K562 (cell line): Measurements from ENCODE around the gene DKC1. TPM values are rescaled to one million over a fixed set of nuclear protein-coding genes. Genes with fewer than 3 reads are reported as not detected.

Experiments used
- ATAC-seq: fragments of 200-7000 bp; cut with Tn5 transposase; 3 replicates; pipeline ENCODE4 v1.9.1; 2020; ENCODE audit warnings: moderate library complexity
- BruUV-seq: library from RNA; stranded (reverse); fragments of 400-500 nt; replicated peaks from 2 replicates; lab custom pipeline; 2021; lab: Mats Ljungman, UMichigan
- CTCF ChIA-PET: fragments of 300-600 bp; formaldehyde crosslinking; extraction: SDS; loops from one replicate; lab custom pipeline; 2021; ENCODE audit warnings: low intra/inter-chr PET ratio; lab: Yijun Ruan, JAX
- POLR2A ChIA-PET: fragments of 300-600, 350-650 bp; sonication (Branson Sonifier 250); formaldehyde crosslinking; extraction: SDS; loops from one replicate; lab custom pipeline; 2021; ENCODE audit warnings: antibody characterized with exemption, inconsistent platforms; lab: Yijun Ruan, JAX
- DNase-seq, 4 experiments: peaks; one replicate each; pipeline versions ENCODE4 v3.0.0 to v3.0.0-alpha.2; 2011 to 2018; ENCODE audit warnings: low spot score in 3 of 4, mixed read lengths in 3 of 4; ENCODE audit errors: extremely low read depth in 1 of 4
- FAIRE-seq: peaks from 2 replicates; lab custom pipeline; 2011; peaks lifted over from hg19 to GRCh38; lab: Jason Lieb, UNC
- H2AFZ ChIP-seq: 2 replicates; pipeline ENCODE4 v1.6.0; 2011; ENCODE audit warnings: low read depth, low read length, control low read depth, inconsistent platforms
- H3K27ac ChIP-seq: fragments of 200-600 bp; 3 replicates; pipeline ENCODE4 v1.8.0; 2011; ENCODE audit warnings: low read depth, mild to moderate bottlenecking, control low read depth, inconsistent platforms, low read length, moderate library complexity, mixed read lengths; ENCODE audit errors: extremely low read depth
- H3K27me3 ChIP-seq, 2 experiments: fragments of 300-600 bp in 1 of 2; 2 replicates in 1 of 2; 3 replicates in 1 of 2; pipeline versions ENCODE4 v1.6.0 to v1.8.0; 2011; ENCODE audit warnings: inconsistent platforms in 2 of 2, low read length in 2 of 2, mild to moderate bottlenecking in 1 of 2, mixed read lengths in 1 of 2, moderate library complexity in 1 of 2; ENCODE audit not compliant: control insufficient read depth in 2 of 2, insufficient read depth in 2 of 2
- H3K36me3 ChIP-seq: fragments of 300-600 bp; 3 replicates; pipeline ENCODE4 v1.8.0; 2011; ENCODE audit warnings: mild to moderate bottlenecking, low read length, inconsistent platforms; ENCODE audit not compliant: control insufficient read depth, insufficient read depth
- H3K4me1 ChIP-seq, 2 experiments: fragments of 200-600 bp in 1 of 2; replicated peaks in 1 of 2; 2 replicates in 1 of 2; 3 replicates in 1 of 2; pipeline versions ENCODE4 v1.5.1 to v1.8.0; 2011; ENCODE audit warnings: inconsistent platforms in 2 of 2, low read length in 2 of 2, mild to moderate bottlenecking in 1 of 2, mixed read lengths in 1 of 2, moderate library complexity in 1 of 2; ENCODE audit not compliant: control insufficient read depth in 2 of 2, insufficient read depth in 2 of 2
- H3K4me2 ChIP-seq: 2 replicates; pipeline ENCODE4 v1.6.1; 2011; ENCODE audit warnings: low read length, control low read depth, inconsistent platforms, mixed read lengths; ENCODE audit not compliant: insufficient read depth
- H3K4me3 ChIP-seq: fragments of 200-600 bp; sonication (generic), shearing (Covaris generic); 2 replicates; pipeline ENCODE4 v1.5.1; 2016; ENCODE audit warnings: control low read depth, inconsistent platforms
- H3K79me2 ChIP-seq: fragments of 200-600 bp; 3 replicates; pipeline ENCODE4 v1.8.0; 2011; ENCODE audit warnings: low read length, inconsistent platforms; ENCODE audit not compliant: control insufficient read depth, insufficient read depth
- H3K9ac ChIP-seq, 2 experiments: 2 replicates each; pipeline versions ENCODE4 v1.6.0 to v1.6.1; 2011; ENCODE audit warnings: low read depth in 2 of 2, low read length in 2 of 2, control low read depth in 1 of 2, inconsistent platforms in 1 of 2, mild to moderate bottlenecking in 1 of 2, mixed read lengths in 1 of 2; ENCODE audit not compliant: insufficient read depth in 1 of 2
- H3K9me1 ChIP-seq: one replicate; pipeline ENCODE4 v1.6.0; 2011; ENCODE audit warnings: inconsistent platforms, mild to moderate bottlenecking, low read length, moderate library complexity; ENCODE audit not compliant: control insufficient read depth, insufficient read depth
- H3K9me3 ChIP-seq: replicated peaks from 2 replicates; pipeline ENCODE4 v1.5.1; 2011; ENCODE audit warnings: low read depth, low read length, inconsistent platforms; ENCODE audit not compliant: control insufficient read depth, insufficient read depth
- H4K20me1 ChIP-seq: replicated peaks from 2 replicates; pipeline ENCODE4 v1.6.1; 2011; ENCODE audit warnings: low read length, inconsistent platforms, mixed read lengths; ENCODE audit not compliant: control insufficient read depth, insufficient read depth
- CHCHD3 ChIP-seq: fragments of 250-450 bp; sonication (Bioruptor Pico); IDR thresholded peaks from 2 replicates; pipeline ENCODE4 v2.1.2; 2022; ENCODE audit warnings: mild to moderate bottlenecking
- GTF2F1 ChIP-seq: IDR thresholded peaks from 2 replicates; pipeline ENCODE4 v1.6.1; 2011; ENCODE audit warnings: low read depth, low read length, improper control_type of control experiment
- HDAC2 ChIP-seq: fragments of 450-650 bp; IDR thresholded peaks from 2 replicates; pipeline ENCODE4 v1.6.1; 2016; ENCODE audit warnings: mild to moderate bottlenecking
- KAT8 ChIP-seq: fragments of 450-650 bp; IDR thresholded peaks from 2 replicates; pipeline ENCODE4 v1.6.1; 2016; ENCODE audit warnings: low read depth, mild to moderate bottlenecking
- NUFIP1 ChIP-seq: fragments of 450-650 bp; IDR thresholded peaks from 2 replicates; pipeline ENCODE4 v1.6.1; 2018; ENCODE audit not compliant: partially characterized antibody
- SRSF7 ChIP-seq: fragments of 200-400 bp; formaldehyde crosslinking; optimal IDR thresholded peaks from 2 replicates; pipeline ENCODE3; 2017; ENCODE audit warnings: mild to moderate bottlenecking, low read depth, low read length
- ZNF23 ChIP-seq: fragments of 250-450 bp; sonication (Bioruptor Pico); IDR thresholded peaks from 2 replicates; pipeline ENCODE4 v1.4.0; 2020; ENCODE audit warnings: mild to moderate bottlenecking
- WGBS: fragments of 100-300 bp; shearing (Covaris generic); methylation state at CpG from one replicate; pipeline ENCODE4 v1.1.6; 2016; ENCODE audit warnings: low coverage, mixed read lengths; ENCODE audit not compliant: insufficient coverage; ENCODE audit errors: missing lambda C conversion rate; 5-methylcytosine and 5-hydroxymethylcytosine counted together
- in situ Hi-C: fragments of 300-500 bp; cut with MboI; formaldehyde crosslinking; loops from 4 replicates; pipeline ENCODE4 v1.15.0; 2018; ENCODE audit warnings: inconsistent platforms, mixed read lengths
- intact Hi-C: fragments of 100-400 bp; cut with micrococcal nuclease; formaldehyde crosslinking; loops from 2 replicates; pipeline ENCODE4 v1.14.2; 2022
- polyA plus RNA-seq, 8 experiments: library from polyadenylated mRNA; depleted of rRNA in 4 of 8; stranded (reverse) in 5 of 8; unstranded in 3 of 8; fragments of >200 nt; fragmentation: Nextera tagmentation in 2 of 8; fragmentation: Illumina TruSeq in 1 of 8; extraction: Ambion mirVana in 2 of 8; extraction: Trizol in 1 of 8; gene quantifications; 2 replicates each; pipeline versions ENCODE4 v1.2.1 to v1.2.3, GENCODE V29; 2011 to 2014; ENCODE audit warnings: inconsistent platforms in 1 of 8, missing spikeins in 1 of 8
- total RNA-seq, 7 experiments: library from RNA; depleted of rRNA in 6 of 7; stranded (reverse); fragments of >200 nt in 6 of 7; fragmentation: Illumina TruSeq in 2 of 7; extraction: Trizol in 2 of 7; gene quantifications; 2 replicates each; pipeline versions ENCODE4 v1.2.1 to v1.2.3, GENCODE V29; 2011 to 2021; ENCODE audit warnings: low replicate concordance in 1 of 7
- TF ChIP-seq, protein P1 (sequence below), 2 experiments: fragments of 450-650 bp in 1 of 2; sonication (generic) in 1 of 2; formaldehyde crosslinking; conservative IDR thresholded peaks; 2 replicates each; pipeline versions ENCODE4 v1.4.0 to v1.8.1; 2020 to 2022; ENCODE audit warnings: mild to moderate bottlenecking in 1 of 2, missing genetic modification reagents in 1 of 2

The DKC1 gene
- total and polyA plus RNA-seq, 9 of the 15 experiments (the other 6 are each of a cell fraction or from before 2014, with no cell fraction given), result 205 to 313 (median 219) TPM

DNA sequence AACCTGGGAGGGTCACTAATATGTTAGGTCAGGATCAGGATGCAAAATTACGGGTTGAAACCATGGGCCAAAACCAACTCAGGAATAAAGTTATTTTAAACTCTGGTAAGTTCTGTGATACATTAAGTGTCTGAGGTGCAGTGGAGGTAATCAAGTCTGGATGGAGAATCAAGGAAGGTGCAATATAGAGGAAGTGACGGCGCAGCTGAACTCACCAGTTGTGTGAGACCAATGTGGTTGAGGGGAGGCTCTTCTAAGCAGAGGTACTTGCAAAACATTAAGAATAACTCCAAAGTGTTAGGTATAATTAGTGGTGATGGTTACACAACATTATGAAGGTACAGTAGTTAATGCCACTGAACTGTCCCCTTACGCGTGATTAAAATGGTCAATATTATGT is 31.5 kb upstream of the DKC1 start:
- no peak for FAIRE-seq

DNA sequence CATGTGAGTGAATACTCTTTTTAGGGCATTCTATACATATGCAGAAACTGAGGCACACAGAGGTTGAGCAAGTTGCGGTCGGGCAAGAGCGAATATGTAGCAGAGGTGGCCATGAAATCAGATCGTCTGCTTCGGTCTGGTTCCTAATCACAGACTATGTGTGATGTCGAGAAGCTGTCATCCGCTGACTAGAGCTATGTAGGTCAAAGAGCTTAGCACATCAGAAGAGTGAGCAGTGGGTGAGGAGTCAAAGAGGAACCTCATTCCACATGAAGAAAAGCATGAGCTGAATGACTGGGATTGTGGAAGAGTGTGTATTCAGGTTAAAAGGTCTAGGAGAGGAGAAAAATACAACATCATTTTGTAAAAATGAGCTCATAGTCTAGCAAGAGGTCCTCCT is 30.8 kb upstream of the DKC1 start:
- POLR2A ChIA-PET, result interaction anchor here (0.7 to 1.1 kb wide), 5 partner anchors 9 to 927 kb away, joined by 3 to 4 read pairs (median 3); partner anchors contain the start of gene MPP1

More for the DNA sequence above, 31.5 kb upstream of the DKC1 start:
- no peak for DNase-seq
- Histone ChIP-seq H2AFZ (no peak overlapping the region), H3K9me1 (no peaks in the 10 kb centered on the region), H3K36me3 (peaks cover 20% of the 10 kb centered on the region), H3K27ac (no peak overlapping the region), H3K79me2 (peaks cover 82% of the 10 kb centered on the region), H3K4me3 (no peak overlapping the region), H3K9ac (no peak overlapping the region), H3K4me1 (peaks cover 4 to 38% of the 10 kb centered on the region in 2 experiments; a peak in 4 of 5 replicates), H4K20me1 (0 out of 2 replicates have a peak, but pooled peaks cover 4% of the 10 kb centered on the region), H3K4me2 (no peak overlapping the region), H3K27me3 (no peaks in the 10 kb centered on the region), H3K9me3 (no peaks in the 10 kb centered on the region)
- no TSS peak for BruUV-seq
- no peak for ATAC-seq
- ChIA-PET CTCF (no interaction called here), POLR2A (interaction anchor here (0.8 to 2.0 kb wide), 3 partner anchors 10 to 74 kb away, joined by 3 to 7 read pairs (median 4); partner anchors contain the start of gene MPP1)
- 93% methylated on average over 5 of the region's 5 CpGs for WGBS
- intact Hi-C loops, result no loop called here
- in situ Hi-C loops, result loop anchor here (25.0 kb wide), 1 partner anchor 144 kb away; the partner anchor contains the start of gene CTAG1A
- TF ChIP-seq KAT8, result no peak
- no peak for TF ChIP-seq HDAC2
- no peak for TF ChIP-seq SRSF7
- no peak for TF ChIP-seq CHCHD3
- TF ChIP-seq, protein P1, sequence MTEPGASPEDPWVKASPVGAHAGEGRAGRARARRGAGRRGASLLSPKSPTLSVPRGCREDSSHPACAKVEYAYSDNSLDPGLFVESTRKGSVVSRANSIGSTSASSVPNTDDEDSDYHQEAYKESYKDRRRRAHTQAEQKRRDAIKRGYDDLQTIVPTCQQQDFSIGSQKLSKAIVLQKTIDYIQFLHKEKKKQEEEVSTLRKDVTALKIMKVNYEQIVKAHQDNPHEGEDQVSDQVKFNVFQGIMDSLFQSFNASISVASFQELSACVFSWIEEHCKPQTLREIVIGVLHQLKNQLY (CRISPR knock-in tag; conservative IDR thresholded peaks at IDR 0.05), result no peak

More for the DNA sequence above, 30.8 kb upstream of the DKC1 start:
- H3K4me2 ChIP-seq, result no peak overlapping the region
- H3K9me3 ChIP-seq, result no peaks in the 10 kb centered on the region
- in situ Hi-C loops, result loop anchor here (25.0 kb wide), 1 partner anchor 145 kb away; the partner anchor contains the start of gene CTAG1A
- 0 out of 2 replicates have a peak, but pooled peaks cover 4% of the 10 kb centered on the region for H4K20me1 ChIP-seq
- no peak for FAIRE-seq
- no peaks in the 10 kb centered on the region for H3K27me3 ChIP-seq
- H3K27ac ChIP-seq, result no peak overlapping the region
- TF ChIP-seq GTF2F1 (no peak), NUFIP1 (no peak), ZNF23 (no peak)
- TF ChIP-seq, all 486 proteins: peak for 0
- H3K79me2 ChIP-seq, result peaks cover 82% of the 10 kb centered on the region
- H3K9me1 ChIP-seq, result no peaks in the 10 kb centered on the region
- peaks cover 4 to 39% of the 10 kb centered on the region in 2 experiments; a peak in 4 of 5 replicates for H3K4me1 ChIP-seq
- peaks cover 25% of the 10 kb centered on the region for H3K36me3 ChIP-seq
- no peak for DNase-seq
- no peak overlapping the region for H3K4me3 ChIP-seq
- BruUV-seq, result no TSS peak
- WGBS, result 85% methylated on average over 7 of the region's 7 CpGs
- no peak overlapping the region for H3K9ac ChIP-seq
- CTCF ChIA-PET, result no interaction called here
- H2AFZ ChIP-seq, result no peak overlapping the region
- ATAC-seq, result no peak
- intact Hi-C loops, result no loop called here
